ENCODE data around the gene BEX4. TPM values are rescaled to one million over a fixed set of nuclear protein-coding genes. Genes with fewer than 3 reads are reported as not detected.
"Not testable (repeated sequence)": the region's sequence is repeated elsewhere in the genome, so short reads cannot be mapped to it uniquely, and the experiment has no call there.

The BEX4 gene
- total RNA-seq, 4 donors from 2014 or later, result 20.5 to 33.6 (median 29.4) TPM

DNA sequence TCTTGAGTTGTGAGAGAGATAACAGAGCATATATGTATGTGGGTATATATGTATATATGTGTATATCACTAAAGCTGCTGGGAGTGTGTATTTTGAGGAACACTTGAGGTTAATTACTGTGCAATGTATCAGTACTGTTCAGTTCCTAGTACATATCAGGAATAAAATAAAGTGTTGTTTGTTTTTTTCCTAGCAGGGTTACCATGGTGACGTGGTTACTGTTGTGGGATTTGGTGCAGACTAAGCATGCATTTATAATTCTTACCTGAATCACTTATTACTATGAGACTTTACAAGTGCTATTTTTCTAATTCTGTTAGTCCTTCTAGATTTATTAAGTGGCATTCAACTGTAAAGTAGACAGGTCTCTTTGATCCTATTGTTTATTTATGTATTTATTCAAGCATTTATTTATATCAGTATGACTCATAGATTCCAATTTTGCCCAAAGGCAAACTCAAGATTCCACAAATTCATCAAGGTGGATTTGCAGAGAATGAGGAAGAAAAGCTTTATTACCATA is 26.9 kb upstream of the BEX4 start:
- ATAC-seq (ENCODE audit: low FRiP score), result no peak
- DNase-seq (ENCODE audit: low spot score), result no peak
- TF ChIP-seq, protein P1, sequence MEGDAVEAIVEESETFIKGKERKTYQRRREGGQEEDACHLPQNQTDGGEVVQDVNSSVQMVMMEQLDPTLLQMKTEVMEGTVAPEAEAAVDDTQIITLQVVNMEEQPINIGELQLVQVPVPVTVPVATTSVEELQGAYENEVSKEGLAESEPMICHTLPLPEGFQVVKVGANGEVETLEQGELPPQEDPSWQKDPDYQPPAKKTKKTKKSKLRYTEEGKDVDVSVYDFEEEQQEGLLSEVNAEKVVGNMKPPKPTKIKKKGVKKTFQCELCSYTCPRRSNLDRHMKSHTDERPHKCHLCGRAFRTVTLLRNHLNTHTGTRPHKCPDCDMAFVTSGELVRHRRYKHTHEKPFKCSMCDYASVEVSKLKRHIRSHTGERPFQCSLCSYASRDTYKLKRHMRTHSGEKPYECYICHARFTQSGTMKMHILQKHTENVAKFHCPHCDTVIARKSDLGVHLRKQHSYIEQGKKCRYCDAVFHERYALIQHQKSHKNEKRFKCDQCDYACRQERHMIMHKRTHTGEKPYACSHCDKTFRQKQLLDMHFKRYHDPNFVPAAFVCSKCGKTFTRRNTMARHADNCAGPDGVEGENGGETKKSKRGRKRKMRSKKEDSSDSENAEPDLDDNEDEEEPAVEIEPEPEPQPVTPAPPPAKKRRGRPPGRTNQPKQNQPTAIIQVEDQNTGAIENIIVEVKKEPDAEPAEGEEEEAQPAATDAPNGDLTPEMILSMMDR (IDR thresholded peaks at IDR 0.05), result no peak

DNA sequence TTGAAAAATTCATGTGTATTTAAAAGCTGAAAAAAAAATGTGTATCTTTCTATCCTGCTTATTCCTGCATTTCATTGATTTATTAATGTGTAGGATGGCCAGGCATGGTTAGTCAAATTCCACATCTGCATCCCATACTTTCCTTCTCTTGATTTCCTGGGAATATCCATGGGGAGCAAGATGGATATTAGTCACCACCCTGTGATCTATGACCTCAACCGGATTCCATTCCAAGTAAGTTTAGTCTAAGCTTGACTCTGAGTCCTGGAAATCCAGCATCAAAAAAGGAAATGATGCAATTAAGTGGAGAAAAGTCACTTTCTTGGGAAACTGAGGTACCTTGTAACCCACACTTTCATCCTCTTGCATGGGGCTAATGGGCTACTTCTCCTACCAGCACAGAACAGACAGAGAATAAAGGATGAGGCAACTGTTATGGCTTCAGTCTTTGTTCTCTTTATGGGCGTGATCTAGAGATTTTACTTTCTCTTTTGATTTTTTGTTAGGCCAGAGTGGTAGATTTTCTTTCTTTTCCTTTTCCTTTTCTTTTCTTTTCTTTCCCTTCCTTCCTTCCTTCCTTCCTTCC is 17.1 kb upstream of the BEX4 start:
- DNase-seq (ENCODE audit: low spot score), result no peak
- TF ChIP-seq, protein P1 (IDR thresholded peaks at IDR 0.05), result no peak
- no peak for ATAC-seq (ENCODE audit: low FRiP score)

GRCh38 chrX:103198668-103199067 is 16.2 kb upstream of the BEX4 start:
- ATAC-seq (ENCODE audit: low FRiP score); DNase-seq (ENCODE audit: low spot score): not testable (repeated sequence)

DNA sequence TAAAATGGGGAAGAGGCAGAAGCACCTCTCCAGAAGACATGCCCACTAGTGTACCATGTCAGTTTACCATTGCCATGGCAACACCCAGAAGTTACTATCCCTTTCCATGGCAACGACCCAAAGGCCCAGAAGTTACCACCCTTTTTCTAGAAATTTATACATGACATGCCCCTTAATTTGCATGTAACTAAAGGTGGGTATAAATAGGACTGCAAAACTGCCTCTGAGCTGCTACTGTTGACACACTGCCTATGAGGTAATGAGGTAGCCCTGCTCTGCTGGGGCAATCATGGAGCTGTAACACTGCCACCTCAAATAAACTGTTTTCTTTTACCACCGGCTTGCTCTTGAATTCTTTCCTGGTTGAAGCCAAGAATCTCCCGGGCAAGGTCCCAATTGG is 13.9 kb upstream of the BEX4 start:
- ATAC-seq (ENCODE audit: low FRiP score) (no peak), DNase-seq (ENCODE audit: low spot score) (no peak)
- TF ChIP-seq, protein P1 (IDR thresholded peaks at IDR 0.05), result no peak

- no peak for DNase-seq (ENCODE audit: low spot score)
- TF ChIP-seq, protein P1 (IDR thresholded peaks at IDR 0.05), result no peak
- no peak for ATAC-seq (ENCODE audit: low FRiP score)
Measured at GRCh38 chrX:103210056-103210455, 4.9 kb upstream of the BEX4 start.

DNA sequence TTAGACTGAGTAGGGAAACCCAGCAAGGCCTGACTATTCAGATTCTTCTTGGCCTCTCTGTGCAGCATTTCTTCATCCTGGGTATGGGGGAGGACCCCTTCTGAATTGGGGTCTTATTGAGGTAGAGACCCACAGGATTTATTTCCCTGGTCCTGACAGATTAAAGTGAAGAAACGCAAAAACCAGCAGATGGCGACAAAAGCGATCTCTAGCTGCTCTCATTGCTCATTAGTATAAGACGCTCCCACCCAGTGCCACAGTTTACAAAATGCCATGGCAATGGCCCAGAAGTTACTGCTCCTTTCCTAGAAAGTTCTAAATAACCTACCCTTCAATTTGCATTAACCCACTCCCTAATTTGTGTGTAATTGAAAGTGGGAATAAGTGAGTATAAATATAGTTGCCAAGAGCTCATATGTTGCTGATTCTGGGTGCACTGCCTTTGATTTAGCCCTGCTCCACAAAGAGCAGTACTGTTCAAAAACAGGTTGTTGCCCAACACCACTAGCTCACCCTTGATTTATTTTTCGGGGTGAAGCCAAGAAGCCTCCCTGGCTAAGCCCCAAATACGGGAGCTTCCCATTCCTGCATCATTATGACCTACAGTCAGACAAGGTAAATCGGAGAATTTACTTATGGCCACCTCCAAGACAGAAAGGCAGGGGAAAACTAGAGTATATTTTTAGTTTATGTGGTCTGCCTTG is 3.7 kb upstream of the BEX4 start:
- TF ChIP-seq, protein P1 (IDR thresholded peaks at IDR 0.05), result no peak
- no peak for DNase-seq (ENCODE audit: low spot score)
- ATAC-seq (ENCODE audit: low FRiP score), result peak; percentile 59

- TF ChIP-seq, protein P1 (IDR thresholded peaks at IDR 0.05), result no peak
- ATAC-seq (ENCODE audit: low FRiP score) (no peak), DNase-seq (ENCODE audit: low spot score) (no peak)
Measured at GRCh38 chrX:103212749-103213457, 2.0 kb upstream of the BEX4 start.
